ENCODE results near the gene CELF5. TPM values are rescaled to one million over a fixed set of nuclear protein-coding genes. Genes with fewer than 3 reads are reported as not detected.

Gene CELF5
- total and polyA plus RNA-seq, 10 donors: 0.05 to 0.19 (median 0.10) TPM; not detected in 7

DNA sequence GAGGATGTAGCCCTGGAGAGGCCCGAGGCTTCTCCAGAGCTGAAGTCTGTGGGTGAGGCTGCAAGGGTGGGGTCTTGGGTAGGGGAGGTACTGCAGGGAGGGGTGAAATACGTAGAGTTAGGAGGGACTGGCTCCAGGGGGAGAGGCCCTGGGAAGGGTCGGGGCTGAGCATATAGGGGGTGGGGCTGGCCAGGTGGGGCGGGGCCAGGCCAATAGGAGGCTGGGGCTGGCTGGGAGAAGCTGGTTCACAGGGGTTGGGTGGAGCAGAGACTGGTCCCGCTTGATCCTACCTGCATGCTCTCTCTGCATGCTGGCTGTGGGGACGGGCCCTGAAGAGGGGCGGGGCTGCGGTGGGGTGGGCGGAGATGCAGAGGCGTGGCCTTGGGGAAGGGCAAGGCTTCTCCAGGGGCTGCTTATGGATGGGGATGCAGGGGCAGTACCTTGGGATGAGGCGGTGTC lies 51.9 kb downstream of the CELF5 start:
- Histone ChIP-seq H3K36me3 (no peaks in the 10 kb centered on the region), H3K9me3 (peaks cover 0 to 14% (median 6%) of the 10 kb centered on the region in 8 donors), H3K4me1 (peaks cover 2 to 23% (median 9%) of the 10 kb centered on the region in 6 donors), H3K4me3 (peak overlapping the region in 3 of 8 donors; percentile 38 to 73 (median 42)), H3K27me3 (replicated peaks in 1 of 7) (peaks cover 0 to 87% (median 35%) of the 10 kb centered on the region in 7 donors), H3K27ac (no peak overlapping the region)
- intact Hi-C loops (cut with DNase I; ENCODE audit: low total_unique reads): no loop called here
- TF ChIP-seq, protein P1, sequence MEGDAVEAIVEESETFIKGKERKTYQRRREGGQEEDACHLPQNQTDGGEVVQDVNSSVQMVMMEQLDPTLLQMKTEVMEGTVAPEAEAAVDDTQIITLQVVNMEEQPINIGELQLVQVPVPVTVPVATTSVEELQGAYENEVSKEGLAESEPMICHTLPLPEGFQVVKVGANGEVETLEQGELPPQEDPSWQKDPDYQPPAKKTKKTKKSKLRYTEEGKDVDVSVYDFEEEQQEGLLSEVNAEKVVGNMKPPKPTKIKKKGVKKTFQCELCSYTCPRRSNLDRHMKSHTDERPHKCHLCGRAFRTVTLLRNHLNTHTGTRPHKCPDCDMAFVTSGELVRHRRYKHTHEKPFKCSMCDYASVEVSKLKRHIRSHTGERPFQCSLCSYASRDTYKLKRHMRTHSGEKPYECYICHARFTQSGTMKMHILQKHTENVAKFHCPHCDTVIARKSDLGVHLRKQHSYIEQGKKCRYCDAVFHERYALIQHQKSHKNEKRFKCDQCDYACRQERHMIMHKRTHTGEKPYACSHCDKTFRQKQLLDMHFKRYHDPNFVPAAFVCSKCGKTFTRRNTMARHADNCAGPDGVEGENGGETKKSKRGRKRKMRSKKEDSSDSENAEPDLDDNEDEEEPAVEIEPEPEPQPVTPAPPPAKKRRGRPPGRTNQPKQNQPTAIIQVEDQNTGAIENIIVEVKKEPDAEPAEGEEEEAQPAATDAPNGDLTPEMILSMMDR (IDR thresholded peaks at IDR 0.05 in 8 of 11, conservative IDR thresholded peaks at IDR 0.05 in 3 of 11): no peak
- TF ChIP-seq POLR2A (IDR thresholded peaks at IDR 0.05): no peak
- no peak for TF ChIP-seq POLR2AphosphoS5 (IDR thresholded peaks at IDR 0.05)
- peak; percentile 76 for DNase-seq
- 3 to 6% (median 5%) methylated on average over 10 to 11 of the region's 11 CpGs for WGBS, 5 donors

DNA sequence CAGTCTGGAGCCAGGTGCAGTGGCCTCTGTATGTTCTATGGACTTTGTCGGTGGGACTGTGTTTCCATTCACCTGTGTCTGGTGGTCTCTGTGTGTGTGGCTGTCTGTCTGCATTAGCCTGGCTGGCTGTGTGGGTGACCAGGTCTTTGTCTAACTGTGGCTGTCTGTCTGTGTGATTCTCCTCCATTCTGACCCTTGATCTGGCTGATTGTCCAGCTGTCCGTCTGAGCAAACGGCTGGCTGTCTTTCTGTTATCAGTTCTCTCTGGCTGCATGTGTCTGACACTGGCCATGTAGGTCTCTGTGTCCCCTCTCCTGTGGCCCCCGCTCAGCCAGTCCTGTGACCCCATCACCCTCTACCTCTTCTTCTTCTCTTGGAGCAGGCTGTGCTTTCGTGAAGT lies 53.2 kb downstream of the CELF5 start:
- DNase-seq: no peak
- Histone ChIP-seq H3K27me3 (replicated peaks in 1 of 7) (peaks cover 0 to 84% (median 39%) of the 10 kb centered on the region in 7 donors), H3K36me3 (no peaks in the 10 kb centered on the region), H3K4me3 (no peak overlapping the region), H3K9me3 (peaks cover 0 to 11% (median 6%) of the 10 kb centered on the region in 8 donors), H3K4me1 (peaks cover 2 to 23% (median 9%) of the 10 kb centered on the region in 6 donors), H3K27ac (no peak overlapping the region)
- 53 to 81% (median 74%) methylated on average over 5 of the region's 5 CpGs for WGBS, 5 donors
- intact Hi-C loops (cut with DNase I; ENCODE audit: low total_unique reads): no loop called here
- no peak for TF ChIP-seq POLR2AphosphoS5 (IDR thresholded peaks at IDR 0.05)
- no peak for TF ChIP-seq POLR2A (IDR thresholded peaks at IDR 0.05)
- TF ChIP-seq, protein P1 (IDR thresholded peaks at IDR 0.05 in 8 of 11, conservative IDR thresholded peaks at IDR 0.05 in 3 of 11): no peak

DNA sequence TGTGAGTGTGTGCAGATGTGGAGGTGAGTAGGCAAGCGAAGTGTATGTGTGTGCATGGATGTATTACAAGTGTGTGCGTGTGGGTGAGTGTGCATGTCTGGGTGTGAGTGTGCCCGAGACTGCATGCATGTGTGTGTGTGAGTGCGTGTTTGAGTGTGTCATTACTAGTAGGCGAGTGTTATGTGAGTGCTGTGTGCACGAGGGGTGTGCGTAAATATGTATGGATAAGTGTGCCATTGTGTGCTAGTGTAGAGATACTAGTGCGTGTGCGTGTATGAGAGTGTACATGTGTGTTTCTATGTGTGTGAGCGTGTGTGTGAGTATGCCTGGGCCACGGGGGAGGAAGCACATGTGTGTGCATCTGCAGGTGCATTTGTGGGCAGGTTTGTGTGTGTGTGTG lies 53.8 kb downstream of the CELF5 start:
- H3K9me3 ChIP-seq: peaks cover 0 to 5% (median under 1%) of the 10 kb centered on the region in 8 donors
- TF ChIP-seq POLR2A (IDR thresholded peaks at IDR 0.05): no peak
- no peak for TF ChIP-seq POLR2AphosphoS5 (IDR thresholded peaks at IDR 0.05)
- TF ChIP-seq, protein P1 (IDR thresholded peaks at IDR 0.05 in 8 of 11, conservative IDR thresholded peaks at IDR 0.05 in 3 of 11): no peak
- H3K4me3 ChIP-seq: no peak overlapping the region
- H3K4me1 ChIP-seq: peaks cover 2 to 23% (median 9%) of the 10 kb centered on the region in 6 donors
- WGBS, 5 donors: 82 to 94% (median 90%) methylated on average over 11 of the region's 11 CpGs
- no peak for DNase-seq
- intact Hi-C loops (cut with DNase I; ENCODE audit: low total_unique reads): no loop called here
- peaks cover 0 to 84% (median 45%) of the 10 kb centered on the region in 7 donors for H3K27me3 ChIP-seq (replicated peaks in 1 of 7)
- H3K27ac ChIP-seq: no peak overlapping the region
- no peaks in the 10 kb centered on the region for H3K36me3 ChIP-seq

DNA sequence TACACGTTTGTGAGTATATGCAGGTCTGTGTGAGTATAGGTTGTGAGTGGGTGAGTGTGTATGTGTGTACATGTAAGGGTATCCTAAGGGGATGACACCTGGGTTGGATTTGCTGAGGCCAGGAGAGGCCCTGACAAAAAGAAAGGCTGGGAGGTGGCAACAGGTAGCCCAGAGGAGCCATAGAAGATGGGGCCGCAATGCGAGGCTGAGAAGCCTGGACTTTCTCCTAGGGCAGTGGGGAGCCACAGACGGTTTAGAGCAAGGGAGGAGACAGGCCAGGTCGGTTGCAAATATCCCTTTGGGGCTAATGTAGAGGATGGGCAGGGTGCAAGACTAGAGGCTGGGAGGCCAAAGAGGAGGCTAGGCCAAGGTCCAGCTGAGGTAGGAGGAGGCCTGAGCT lies 54.3 kb downstream of the CELF5 start:
- TF ChIP-seq POLR2AphosphoS5 (IDR thresholded peaks at IDR 0.05): no peak
- TF ChIP-seq, protein P1 (IDR thresholded peaks at IDR 0.05 in 8 of 11, conservative IDR thresholded peaks at IDR 0.05 in 3 of 11): no peak
- no peak for TF ChIP-seq POLR2A (IDR thresholded peaks at IDR 0.05)
- H3K4me1 ChIP-seq: peaks cover 2 to 23% (median 9%) of the 10 kb centered on the region in 6 donors
- no peak overlapping the region for H3K4me3 ChIP-seq
- no peaks in the 10 kb centered on the region for H3K36me3 ChIP-seq
- peaks cover 0 to under 1% (median 0%) of the 10 kb centered on the region in 8 donors for H3K9me3 ChIP-seq
- peaks cover 0 to 84% (median 48%) of the 10 kb centered on the region in 7 donors for H3K27me3 ChIP-seq (replicated peaks in 1 of 7)
- intact Hi-C loops (cut with DNase I; ENCODE audit: low total_unique reads): no loop called here
- H3K27ac ChIP-seq: no peak overlapping the region
- no peak for DNase-seq
- 79 to 87% (median 85%) methylated on average over 5 of the region's 5 CpGs for WGBS, 5 donors
